ENCODE data around the gene S1PR4.
"Not testable (repeated sequence)": the region's sequence is repeated elsewhere in the genome, so short reads cannot be mapped to it uniquely, and the experiment has no call there.

Gene S1PR4

DNA sequence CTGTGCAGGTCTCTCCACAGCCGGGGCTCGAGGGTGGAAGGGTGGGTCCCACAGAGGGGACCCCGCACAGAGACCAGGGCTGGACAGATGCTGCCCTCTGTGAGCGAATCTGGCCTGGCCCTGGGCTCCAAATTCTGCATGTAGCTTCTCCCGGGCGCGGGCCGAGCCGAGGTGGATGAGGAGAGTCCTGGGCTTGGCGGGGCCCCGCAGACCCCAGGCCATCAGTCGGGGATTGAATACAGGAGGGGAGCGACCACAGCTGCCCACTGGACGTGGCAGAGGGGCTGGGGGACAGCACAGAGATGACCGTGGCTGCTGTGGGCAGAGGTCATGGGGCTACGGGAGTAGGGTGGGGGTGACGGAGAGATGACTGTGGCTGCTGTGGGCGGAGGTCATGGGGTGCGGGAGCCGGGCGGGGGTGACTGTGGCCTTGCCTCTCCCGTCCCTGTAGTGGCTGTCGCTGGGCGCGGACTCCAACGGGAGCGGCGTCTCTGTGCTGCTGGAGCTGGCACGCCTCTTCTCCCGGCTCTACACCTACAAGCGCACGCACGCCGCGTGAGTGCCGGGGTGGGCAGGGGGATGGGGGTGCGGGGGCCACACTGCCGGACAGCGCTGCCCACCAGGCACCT is 22.6 kb downstream of the S1PR4 start:
- Histone ChIP-seq H3K27ac (ENCODE audit: low read depth, low read length) (no peak overlapping the region), H3K9me3 (ENCODE audit: insufficient read depth, low read length) (no peaks in the 10 kb centered on the region), H3K36me3 (ENCODE audit: low read length) (no peaks in the 10 kb centered on the region), H3K27me3 (ENCODE audit: low read length) (no peaks in the 10 kb centered on the region), H4K20me1 (ENCODE audit: low read depth, low read length) (no peaks in the 10 kb centered on the region), H3K79me2 (ENCODE audit: insufficient read depth, low read length) (no peaks in the 10 kb centered on the region), H3K4me2 (ENCODE audit: low read depth, low read length, poor library complexity, severe bottlenecking) (no peak overlapping the region), H3F3A (ENCODE audit: insufficient read depth) (no peaks in the 10 kb centered on the region), H3K4me3 (ENCODE audit: insufficient read depth, low read length, poor library complexity, severe bottlenecking) (no peak overlapping the region), H3K9me2 (replicated peaks; ENCODE audit: insufficient read depth, low read length) (no peaks in the 10 kb centered on the region), H3K9ac (ENCODE audit: low read length) (no peak overlapping the region), H2AFZ (ENCODE audit: low read depth, low read length, severe bottlenecking) (no peak overlapping the region)
- TF ChIP-seq, protein P1, sequence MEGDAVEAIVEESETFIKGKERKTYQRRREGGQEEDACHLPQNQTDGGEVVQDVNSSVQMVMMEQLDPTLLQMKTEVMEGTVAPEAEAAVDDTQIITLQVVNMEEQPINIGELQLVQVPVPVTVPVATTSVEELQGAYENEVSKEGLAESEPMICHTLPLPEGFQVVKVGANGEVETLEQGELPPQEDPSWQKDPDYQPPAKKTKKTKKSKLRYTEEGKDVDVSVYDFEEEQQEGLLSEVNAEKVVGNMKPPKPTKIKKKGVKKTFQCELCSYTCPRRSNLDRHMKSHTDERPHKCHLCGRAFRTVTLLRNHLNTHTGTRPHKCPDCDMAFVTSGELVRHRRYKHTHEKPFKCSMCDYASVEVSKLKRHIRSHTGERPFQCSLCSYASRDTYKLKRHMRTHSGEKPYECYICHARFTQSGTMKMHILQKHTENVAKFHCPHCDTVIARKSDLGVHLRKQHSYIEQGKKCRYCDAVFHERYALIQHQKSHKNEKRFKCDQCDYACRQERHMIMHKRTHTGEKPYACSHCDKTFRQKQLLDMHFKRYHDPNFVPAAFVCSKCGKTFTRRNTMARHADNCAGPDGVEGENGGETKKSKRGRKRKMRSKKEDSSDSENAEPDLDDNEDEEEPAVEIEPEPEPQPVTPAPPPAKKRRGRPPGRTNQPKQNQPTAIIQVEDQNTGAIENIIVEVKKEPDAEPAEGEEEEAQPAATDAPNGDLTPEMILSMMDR (IDR thresholded peaks at IDR 0.05; ENCODE audit: insufficient read depth, low read length, poor library complexity, severe bottlenecking) = no peak
- no peak for TF ChIP-seq EZH2phosphoT487 (conservative IDR thresholded peaks at IDR 0.05; ENCODE audit: low read length)

DNA sequence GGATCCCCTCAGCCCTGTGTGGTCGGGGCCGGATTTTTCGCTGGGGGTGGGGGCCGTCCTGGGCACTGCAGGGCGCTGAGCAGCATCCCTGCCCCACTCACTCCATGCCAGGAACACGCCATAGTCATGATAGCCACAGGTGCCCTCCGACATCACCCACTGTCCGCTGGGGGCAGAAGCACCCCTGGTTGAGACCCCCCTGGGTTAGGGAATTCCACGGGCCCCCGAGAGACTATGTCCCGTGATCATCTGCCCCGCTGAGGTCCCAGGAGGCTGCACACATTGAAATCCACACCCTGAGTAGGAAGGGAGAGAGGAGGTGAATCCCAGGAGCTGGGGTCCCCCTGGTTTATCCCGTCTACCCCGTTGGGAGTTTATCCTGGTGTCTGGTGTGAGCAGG is 23.3 kb downstream of the S1PR4 start:
- Histone ChIP-seq H3K9me3 (ENCODE audit: insufficient read depth, low read length) (no peaks in the 10 kb centered on the region), H2AFZ (ENCODE audit: low read depth, low read length, severe bottlenecking) (no peak overlapping the region), H3K36me3 (ENCODE audit: low read length) (no peaks in the 10 kb centered on the region), H3K27me3 (ENCODE audit: low read length) (no peaks in the 10 kb centered on the region), H3K4me2 (ENCODE audit: low read depth, low read length, poor library complexity, severe bottlenecking) (no peak overlapping the region), H3F3A (ENCODE audit: insufficient read depth) (no peaks in the 10 kb centered on the region), H3K9ac (ENCODE audit: low read length) (no peak overlapping the region), H3K79me2 (ENCODE audit: insufficient read depth, low read length) (no peaks in the 10 kb centered on the region), H3K27ac (ENCODE audit: low read depth, low read length) (no peak overlapping the region), H3K4me3 (ENCODE audit: insufficient read depth, low read length, poor library complexity, severe bottlenecking) (no peak overlapping the region), H4K20me1 (ENCODE audit: low read depth, low read length) (no peaks in the 10 kb centered on the region), H3K9me2 (replicated peaks; ENCODE audit: insufficient read depth, low read length) (no peaks in the 10 kb centered on the region)
- no peak for TF ChIP-seq EZH2phosphoT487 (conservative IDR thresholded peaks at IDR 0.05; ENCODE audit: low read length)
- TF ChIP-seq, protein P1 (IDR thresholded peaks at IDR 0.05; ENCODE audit: insufficient read depth, low read length, poor library complexity, severe bottlenecking) = no peak

DNA sequence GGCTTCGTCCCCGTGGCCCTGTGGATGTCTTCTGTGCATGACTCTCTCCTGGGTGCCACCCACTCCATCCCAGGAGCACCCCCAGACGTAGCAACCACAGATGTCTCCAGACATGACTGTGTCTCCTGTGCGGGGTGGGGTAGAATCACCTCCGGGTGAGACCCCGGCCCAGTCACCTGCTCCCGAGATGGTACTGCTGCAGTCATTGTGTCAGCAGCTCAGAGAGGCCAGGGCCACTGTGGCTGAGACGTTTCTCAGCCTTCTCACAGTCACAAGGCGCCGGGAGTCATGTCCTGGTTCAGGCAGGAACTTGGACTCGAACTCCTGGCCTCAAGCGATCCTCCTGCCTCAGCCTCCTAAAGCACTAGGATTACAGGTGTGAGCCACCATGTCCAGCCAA is 23.8 kb downstream of the S1PR4 start:
- H3K79me2 ChIP-seq (ENCODE audit: insufficient read depth, low read length) = no peaks in the 10 kb centered on the region
- no peaks in the 10 kb centered on the region for H3K36me3 ChIP-seq (ENCODE audit: low read length)
- H3K27ac ChIP-seq (ENCODE audit: low read depth, low read length) = no peak overlapping the region
- H3K9ac ChIP-seq (ENCODE audit: low read length) = no peak overlapping the region
- H2AFZ ChIP-seq (ENCODE audit: low read depth, low read length, severe bottlenecking) = no peak overlapping the region
- no peak overlapping the region for H3K4me3 ChIP-seq (ENCODE audit: insufficient read depth, low read length, poor library complexity, severe bottlenecking)
- H3K9me3 ChIP-seq (ENCODE audit: insufficient read depth, low read length) = no peaks in the 10 kb centered on the region
- TF ChIP-seq, protein P1 (IDR thresholded peaks at IDR 0.05; ENCODE audit: insufficient read depth, low read length, poor library complexity, severe bottlenecking) = no peak
- TF ChIP-seq EZH2phosphoT487 (conservative IDR thresholded peaks at IDR 0.05; ENCODE audit: low read length) = no peak
- no peaks in the 10 kb centered on the region for H3K27me3 ChIP-seq (ENCODE audit: low read length)
- H4K20me1 ChIP-seq (ENCODE audit: low read depth, low read length) = no peaks in the 10 kb centered on the region
- H3F3A ChIP-seq (ENCODE audit: insufficient read depth) = no peaks in the 10 kb centered on the region
- H3K4me2 ChIP-seq (ENCODE audit: low read depth, low read length, poor library complexity, severe bottlenecking) = no peak overlapping the region
- H3K9me2 ChIP-seq (replicated peaks; ENCODE audit: insufficient read depth, low read length) = no peaks in the 10 kb centered on the region

DNA sequence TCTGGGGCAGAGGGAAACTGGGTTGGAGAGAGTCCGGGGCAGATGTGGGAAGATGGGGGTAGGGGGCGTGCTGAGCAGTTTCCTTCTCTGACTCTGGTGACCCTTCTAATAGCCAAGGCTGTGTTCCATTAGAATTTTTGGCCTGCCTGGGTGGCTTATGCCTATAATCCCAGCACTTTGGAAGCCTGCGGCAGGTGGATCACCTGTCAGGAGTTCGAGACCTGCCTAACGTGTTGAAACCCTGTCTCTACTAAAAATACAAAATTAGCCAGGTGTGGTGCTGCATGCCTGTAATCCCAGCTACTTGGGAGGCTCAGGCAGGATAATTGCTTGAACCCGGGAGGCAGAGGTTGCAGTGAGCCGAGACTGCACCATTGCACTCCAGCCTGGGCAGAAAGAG is 24.3 kb downstream of the S1PR4 start:
- H3K4me2 ChIP-seq (ENCODE audit: low read depth, low read length, poor library complexity, severe bottlenecking); H3K4me3 ChIP-seq (ENCODE audit: insufficient read depth, low read length, poor library complexity, severe bottlenecking); H3F3A ChIP-seq (ENCODE audit: insufficient read depth); H3K9me3 ChIP-seq (ENCODE audit: insufficient read depth, low read length); H3K9me2 ChIP-seq (replicated peaks; ENCODE audit: insufficient read depth, low read length); H3K36me3 ChIP-seq (ENCODE audit: low read length); H3K27ac ChIP-seq (ENCODE audit: low read depth, low read length); H2AFZ ChIP-seq (ENCODE audit: low read depth, low read length, severe bottlenecking); H3K9ac ChIP-seq (ENCODE audit: low read length); H3K79me2 ChIP-seq (ENCODE audit: insufficient read depth, low read length); H3K27me3 ChIP-seq (ENCODE audit: low read length); H4K20me1 ChIP-seq (ENCODE audit: low read depth, low read length): not testable (repeated sequence)

Measured in SU-DHL-6 (cell line).